Fibroblast of mammary gland (primary cell): ENCODE measurements around the gene COL13A1.

Source experiments
- DNase-seq: peaks from one replicate; pipeline ENCODE4 v3.0.0-alpha.2; 2010; ENCODE audit warnings: low read depth
- H3K4me3 ChIP-seq: 2 replicates; pipeline ENCODE4 v1.5.1; 2011; ENCODE audit warnings: low read depth, mild to moderate bottlenecking, low read length, moderate library complexity; ENCODE audit not compliant: control insufficient read depth
- CTCF ChIP-seq: conservative IDR thresholded peaks from 2 replicates; pipeline ENCODE4 v1.5.1; 2011; ENCODE audit warnings: low read depth, low read length, inconsistent platforms; ENCODE audit not compliant: control insufficient read depth, insufficient read depth

The COL13A1 gene

GRCh38 chr10:69858201-69858600, 56.5 kb downstream of the COL13A1 start:
- no peak for DNase-seq
- no peak overlapping the region for H3K4me3 ChIP-seq
- TF ChIP-seq CTCF = no peak

- no peak for TF ChIP-seq CTCF
- H3K4me3 ChIP-seq = no peak overlapping the region
- no peak for DNase-seq
Observed at GRCh38 chr10:69860271-69860670, 58.6 kb downstream of the COL13A1 start.

- DNase-seq = peak; percentile 90
- H3K4me3 ChIP-seq = no peak overlapping the region
- peak; percentile 45 for TF ChIP-seq CTCF
Observed at GRCh38 chr10:69861251-69862240, 59.8 kb downstream of the COL13A1 start.

GRCh38 chr10:69862882-69863530, 61.3 kb downstream of the COL13A1 start:
- no peak for TF ChIP-seq CTCF
- H3K4me3 ChIP-seq = no peak overlapping the region
- no peak for DNase-seq

- peak; percentile 54 for DNase-seq
- TF ChIP-seq CTCF = no peak
- H3K4me3 ChIP-seq = no peak overlapping the region
Observed at GRCh38 chr10:69863580-69863979, 61.9 kb downstream of the COL13A1 start.

GRCh38 chr10:69864321-69864720, 62.6 kb downstream of the COL13A1 start:
- no peak overlapping the region for H3K4me3 ChIP-seq
- TF ChIP-seq CTCF = no peak
- DNase-seq = peak; percentile 95
